Duodenal mucosa (tissue), 2 donors: Measurements from ENCODE around the gene LMCD1.

Experiments used
- H3K27ac ChIP-seq: one replicate; pipeline ENCODE4 v1.7.0; 2013; ENCODE audit warnings: low read depth, low read length
- H3K27me3 ChIP-seq, 2 donors: one replicate each; pipeline ENCODE4 v1.7.0; 2013; ENCODE audit warnings: low read length in 2 of 2, control low read depth in 1 of 2; ENCODE audit not compliant: insufficient read depth in 2 of 2, control insufficient read depth in 1 of 2
- H3K36me3 ChIP-seq, 2 donors: one replicate each; pipeline ENCODE4 v1.7.0; 2013; ENCODE audit warnings: low read length in 2 of 2, control low read depth in 1 of 2; ENCODE audit not compliant: insufficient read depth in 2 of 2, control insufficient read depth in 1 of 2
- H3K4me1 ChIP-seq, 2 donors: one replicate each; pipeline ENCODE4 v1.7.0; 2013; ENCODE audit warnings: low read length in 2 of 2, control low read depth in 1 of 2; ENCODE audit not compliant: insufficient read depth in 2 of 2, control insufficient read depth in 1 of 2
- H3K4me3 ChIP-seq, 2 donors: one replicate each; pipeline ENCODE4 v1.7.0; 2013; ENCODE audit warnings: low read length in 2 of 2, low read depth in 1 of 2
- H3K9ac ChIP-seq, 2 donors: one replicate each; pipeline ENCODE4 v1.7.0; 2013; ENCODE audit warnings: low read length in 2 of 2, low read depth in 1 of 2
- H3K9me3 ChIP-seq, 2 donors: one replicate each; pipeline ENCODE4 v1.7.0; 2013; ENCODE audit warnings: low read length in 2 of 2, control low read depth in 1 of 2; ENCODE audit not compliant: control insufficient read depth in 1 of 2

Gene LMCD1

GRCh38 chr3:8482960-8483665, 18.5 kb upstream of the LMCD1 start:
- Histone ChIP-seq H3K27me3 (no peaks in the 10 kb centered on the region), H3K4me1 (peaks cover 0 to 12% of the 10 kb centered on the region in 2 donors), H3K9ac (no peak overlapping the region)

GRCh38 chr3:8484409-8485140, 17.0 kb upstream of the LMCD1 start:
- no peak overlapping the region for H3K27ac ChIP-seq
- H3K9ac ChIP-seq: no peak overlapping the region
- H3K27me3 ChIP-seq: no peaks in the 10 kb centered on the region
- H3K4me1 ChIP-seq: peaks cover 0 to 12% of the 10 kb centered on the region in 2 donors
- H3K36me3 ChIP-seq: no peaks in the 10 kb centered on the region
- no peak overlapping the region for H3K4me3 ChIP-seq
- H3K9me3 ChIP-seq: no peaks in the 10 kb centered on the region

More at GRCh38 chr3:8482960-8483665, 18.5 kb upstream of the LMCD1 start:
- Histone ChIP-seq H3K4me3 (no peak overlapping the region), H3K36me3 (no peaks in the 10 kb centered on the region), H3K27ac (no peak overlapping the region), H3K9me3 (no peaks in the 10 kb centered on the region)

GRCh38 chr3:8485141-8485870, 16.3 kb upstream of the LMCD1 start:
- Histone ChIP-seq H3K27me3 (no peaks in the 10 kb centered on the region), H3K27ac (no peak overlapping the region), H3K9ac (no peak overlapping the region), H3K36me3 (no peaks in the 10 kb centered on the region), H3K4me1 (peaks cover 0 to 14% of the 10 kb centered on the region in 2 donors), H3K9me3 (no peaks in the 10 kb centered on the region), H3K4me3 (no peak overlapping the region)

DNA sequence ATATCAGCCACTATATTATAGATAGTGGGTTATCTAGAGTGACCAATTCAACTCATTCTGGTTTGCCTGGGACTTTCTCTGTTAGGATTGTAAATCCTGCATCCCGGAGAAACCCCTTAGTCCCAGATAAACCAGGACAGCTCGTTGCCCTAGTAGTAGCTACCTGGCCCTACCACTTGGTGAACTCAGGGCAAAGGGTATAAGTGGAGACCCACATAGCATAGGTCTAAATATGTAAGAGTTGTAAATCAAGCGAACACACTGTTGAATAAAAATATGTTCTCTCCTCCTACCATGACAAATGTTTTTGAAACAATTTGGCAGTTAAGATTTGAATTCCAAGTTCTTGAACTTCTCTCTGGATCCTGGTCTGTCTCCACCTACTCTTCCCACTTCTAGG, 15.7 kb upstream of the LMCD1 start:
- Histone ChIP-seq H3K4me1 (peaks cover 0 to 14% of the 10 kb centered on the region in 2 donors), H3K27me3 (no peaks in the 10 kb centered on the region), H3K4me3 (no peak overlapping the region), H3K27ac (no peak overlapping the region), H3K36me3 (no peaks in the 10 kb centered on the region), H3K9me3 (no peaks in the 10 kb centered on the region), H3K9ac (no peak overlapping the region)

GRCh38 chr3:8486434-8486833, 15.2 kb upstream of the LMCD1 start:
- H3K9ac ChIP-seq: no peak overlapping the region
- H3K27me3 ChIP-seq: no peaks in the 10 kb centered on the region
- H3K27ac ChIP-seq: no peak overlapping the region
- H3K4me1 ChIP-seq: peaks cover 0 to 14% of the 10 kb centered on the region in 2 donors
- H3K9me3 ChIP-seq: no peaks in the 10 kb centered on the region
- no peak overlapping the region for H3K4me3 ChIP-seq
- no peaks in the 10 kb centered on the region for H3K36me3 ChIP-seq

DNA sequence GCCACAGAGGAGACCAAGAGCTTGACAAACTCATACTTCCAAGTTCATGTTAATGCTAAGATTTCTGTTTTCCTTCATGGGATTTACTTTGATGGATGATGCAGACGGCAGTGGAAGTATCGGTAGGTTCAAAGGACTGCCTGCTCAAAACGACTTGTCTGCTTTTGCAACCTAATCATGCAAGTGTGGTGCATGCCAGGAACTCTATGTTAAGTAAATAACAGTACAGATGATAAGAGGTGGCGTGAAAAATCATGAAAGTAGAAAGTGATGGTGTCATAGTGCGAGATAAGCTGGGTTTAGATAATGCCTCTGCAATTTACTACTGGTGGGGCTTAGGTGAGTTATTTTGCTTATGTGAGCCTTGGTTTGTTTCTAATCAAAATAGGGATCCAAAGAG, 14.7 kb upstream of the LMCD1 start:
- H3K4me3 ChIP-seq: no peak overlapping the region
- H3K4me1 ChIP-seq: peaks cover 0 to 14% of the 10 kb centered on the region in 2 donors
- H3K27me3 ChIP-seq: no peaks in the 10 kb centered on the region
- H3K36me3 ChIP-seq: no peaks in the 10 kb centered on the region
- no peak overlapping the region for H3K27ac ChIP-seq
- no peak overlapping the region for H3K9ac ChIP-seq
- no peaks in the 10 kb centered on the region for H3K9me3 ChIP-seq

DNA sequence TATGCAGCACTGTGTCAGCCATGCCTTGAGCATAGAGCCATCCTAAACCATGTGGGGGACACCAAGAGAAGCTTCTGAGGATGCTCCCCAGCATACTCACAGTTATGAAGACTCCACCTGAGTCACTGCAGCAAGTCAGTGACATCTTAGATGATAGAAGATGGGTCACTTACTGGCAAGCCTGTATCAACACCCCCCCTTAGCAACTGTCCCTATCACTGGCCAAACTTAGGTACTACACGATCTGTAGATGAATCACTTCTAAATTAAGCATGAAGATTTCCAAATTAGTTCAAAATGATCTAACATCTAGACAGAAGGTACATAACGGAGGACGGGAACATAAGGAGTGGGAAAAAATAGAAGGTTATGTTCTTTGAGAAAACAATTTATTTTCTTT, 13.2 kb upstream of the LMCD1 start:
- no peak overlapping the region for H3K27ac ChIP-seq
- no peak overlapping the region for H3K4me3 ChIP-seq
- H3K36me3 ChIP-seq: no peaks in the 10 kb centered on the region
- no peaks in the 10 kb centered on the region for H3K27me3 ChIP-seq
- H3K4me1 ChIP-seq: peaks cover 0 to 12% of the 10 kb centered on the region in 2 donors
- no peak overlapping the region for H3K9ac ChIP-seq
- H3K9me3 ChIP-seq: no peaks in the 10 kb centered on the region

DNA sequence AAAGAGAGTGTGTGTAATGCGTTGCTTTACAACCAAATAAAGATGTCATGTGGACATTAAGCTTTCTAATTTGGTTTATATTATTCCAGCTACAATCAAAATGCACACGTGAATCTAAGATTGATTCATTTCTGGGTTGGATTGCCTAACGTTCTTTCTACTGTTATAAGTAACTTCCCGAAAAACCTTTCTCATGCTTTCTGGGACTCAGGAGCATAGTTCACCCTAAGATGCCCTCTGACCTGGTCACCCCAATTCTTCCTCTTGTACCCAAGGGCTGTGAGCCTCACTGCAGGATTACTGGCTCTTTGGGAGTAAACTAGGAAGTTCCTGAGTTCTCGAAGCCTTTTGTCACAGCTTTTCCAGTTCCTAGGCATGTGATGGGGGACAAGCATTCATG, 12.7 kb upstream of the LMCD1 start:
- H3K27me3 ChIP-seq: no peaks in the 10 kb centered on the region
- peaks cover 0 to 8% of the 10 kb centered on the region in 2 donors for H3K4me1 ChIP-seq
- H3K27ac ChIP-seq: no peak overlapping the region

GRCh38 chr3:8489278-8489792, 12.3 kb upstream of the LMCD1 start:
- H3K9me3 ChIP-seq: no peaks in the 10 kb centered on the region
- H3K9ac ChIP-seq: no peak overlapping the region
- no peak overlapping the region for H3K27ac ChIP-seq
- no peaks in the 10 kb centered on the region for H3K36me3 ChIP-seq
- no peaks in the 10 kb centered on the region for H3K27me3 ChIP-seq
- H3K4me3 ChIP-seq: no peak overlapping the region
- peaks cover 0 to 6% of the 10 kb centered on the region in 2 donors for H3K4me1 ChIP-seq

More for the DNA sequence above, 12.7 kb upstream of the LMCD1 start:
- Histone ChIP-seq H3K4me3 (no peak overlapping the region), H3K9me3 (no peaks in the 10 kb centered on the region), H3K9ac (no peak overlapping the region), H3K36me3 (no peaks in the 10 kb centered on the region)

DNA sequence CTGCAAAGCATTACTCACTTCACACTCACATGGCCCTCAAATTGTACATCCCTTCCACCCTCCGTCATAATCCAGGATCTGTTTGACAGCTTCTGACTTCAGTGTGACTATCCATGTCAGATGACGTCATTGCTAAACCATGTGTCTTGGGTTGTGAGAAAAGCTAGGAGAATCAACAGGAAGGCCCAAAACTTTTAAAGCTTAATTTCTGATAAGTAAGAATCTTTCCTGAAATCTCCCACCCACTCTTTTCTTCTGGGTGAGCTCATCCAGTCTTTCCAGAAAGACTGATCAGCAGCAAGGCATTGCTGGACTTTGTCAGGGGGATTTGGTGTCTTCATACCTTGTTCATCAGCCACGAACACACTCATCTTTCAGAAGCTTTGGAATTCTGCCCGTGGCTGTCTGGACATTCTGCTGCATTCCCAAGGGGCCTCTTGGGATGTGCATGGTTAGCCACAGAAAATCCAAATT, 11.5 kb upstream of the LMCD1 start:
- Histone ChIP-seq H3K4me1 (peaks cover 0 to 6% of the 10 kb centered on the region in 2 donors), H3K27ac (no peak overlapping the region), H3K36me3 (no peaks in the 10 kb centered on the region), H3K4me3 (no peak overlapping the region), H3K9ac (no peak overlapping the region), H3K9me3 (no peaks in the 10 kb centered on the region), H3K27me3 (no peaks in the 10 kb centered on the region)
